GM12872 (cell line): Measurements from ENCODE around the gene ZGPAT.

Source experiments
- CTCF ChIP-seq: IDR thresholded peaks from 3 replicates; pipeline ENCODE4 v1.5.1; 2011; ENCODE audit warnings: low read depth, mild to moderate bottlenecking, low read length, moderate library complexity; ENCODE audit not compliant: insufficient read depth

The ZGPAT gene

GRCh38 chr20:63687419-63688178, 20.2 kb upstream of the ZGPAT start:
- no peak for TF ChIP-seq CTCF

DNA sequence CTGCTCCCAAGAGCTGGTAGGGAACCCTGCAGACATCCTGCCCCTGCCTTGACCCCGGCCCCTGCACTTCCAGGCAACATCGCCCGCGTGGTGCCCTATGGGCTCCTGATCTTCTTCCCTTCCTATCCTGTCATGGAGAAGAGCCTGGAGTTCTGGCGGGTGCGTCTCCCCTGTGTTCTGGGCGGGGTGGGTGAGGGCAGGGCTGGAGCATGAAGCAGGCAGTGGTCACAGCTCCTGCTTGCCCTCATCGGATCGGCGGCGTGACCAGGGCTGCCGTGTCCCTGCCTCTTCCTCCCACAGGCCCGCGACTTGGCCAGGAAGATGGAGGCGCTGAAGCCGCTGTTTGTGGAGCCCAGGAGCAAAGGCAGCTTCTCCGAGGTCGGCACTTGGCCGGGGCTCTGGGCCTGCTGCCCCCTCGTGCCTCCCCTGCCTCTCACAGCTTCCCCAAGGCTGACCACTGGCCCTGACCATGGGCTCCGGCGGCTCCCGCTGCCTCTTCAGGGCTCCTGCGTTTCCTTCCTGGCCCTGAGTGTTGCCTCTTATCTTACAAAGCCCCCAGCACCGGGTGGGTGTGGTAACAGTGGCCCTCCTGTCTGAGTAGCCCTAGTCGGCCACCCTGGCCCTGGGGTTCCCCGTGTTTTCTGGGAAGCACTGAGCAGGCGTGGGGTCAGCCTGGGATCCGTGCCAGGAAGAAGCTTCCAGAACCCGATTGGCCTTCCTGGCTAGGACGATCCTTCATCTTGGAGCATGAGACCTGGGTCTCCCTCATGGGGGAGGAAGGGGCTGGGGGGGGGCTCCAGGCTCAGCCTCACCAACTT, 19.4 kb upstream of the ZGPAT start:
- TF ChIP-seq CTCF, result no peak

- no peak for TF ChIP-seq CTCF
Measured at GRCh38 chr20:63689046-63690002, 18.5 kb upstream of the ZGPAT start.

GRCh38 chr20:63690003-63690897, 17.6 kb upstream of the ZGPAT start:
- no peak for TF ChIP-seq CTCF

DNA sequence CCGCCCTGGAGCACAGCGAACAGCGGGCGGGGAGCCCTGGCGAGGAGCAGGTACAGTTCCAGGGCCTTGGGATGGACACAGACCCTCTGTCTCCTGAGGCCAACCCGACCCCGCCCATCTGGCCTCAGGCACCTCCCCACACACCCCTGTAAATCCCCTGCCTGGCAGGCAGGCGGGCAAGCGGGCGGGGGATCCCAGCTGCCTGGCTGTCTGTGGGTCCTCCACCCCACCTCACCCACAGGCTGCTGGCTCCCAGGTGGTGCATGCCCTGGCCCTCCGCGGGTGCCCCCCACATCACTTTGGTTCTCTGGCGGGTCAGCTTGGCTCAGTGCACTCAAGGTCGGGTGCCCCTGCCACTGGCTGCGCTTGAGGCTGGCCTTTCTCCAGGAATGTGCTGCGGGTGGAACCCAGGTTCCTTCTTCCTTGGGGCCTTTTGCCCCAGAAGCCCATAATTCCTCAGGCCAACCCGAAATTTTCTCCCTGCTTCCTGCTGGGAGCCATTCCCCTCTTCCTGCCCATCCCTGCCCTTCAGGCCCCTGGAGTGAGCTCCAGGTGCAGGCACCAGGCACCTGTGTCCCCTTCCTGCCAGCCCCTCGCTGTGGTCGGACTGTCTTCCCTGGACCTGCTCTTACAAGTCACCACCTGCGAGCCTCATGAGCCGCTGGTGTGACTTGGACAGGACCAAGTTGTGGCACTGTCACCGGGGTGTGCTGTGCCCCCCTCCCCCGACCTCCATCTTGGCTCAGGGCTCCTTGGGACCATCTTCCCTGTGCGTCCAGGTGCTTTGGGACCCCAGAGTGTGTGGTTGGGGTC, 16.7 kb upstream of the ZGPAT start:
- TF ChIP-seq CTCF, result no peak

- TF ChIP-seq CTCF, result no peak
Measured at GRCh38 chr20:63691711-63692435, 16.0 kb upstream of the ZGPAT start.
